Subcutaneous adipose tissue (tissue), 4 donors: ENCODE data around the gene TBC1D5. TPM values are rescaled to one million over a fixed set of nuclear protein-coding genes. Genes with fewer than 3 reads are reported as not detected.

Experiments used
- total RNA-seq, 4 donors: library from RNA; depleted of rRNA; stranded (reverse); fragments of >200 nt; gene quantifications; one replicate each; pipeline ENCODE4 v1.1.0, GENCODE V29; 2016
- TF ChIP-seq, protein P1 (sequence below): fragments of 450-650 bp; IDR thresholded peaks from one replicate; pipeline ENCODE4 v1.5.1; 2016; ENCODE audit warnings: low read depth, mild to moderate bottlenecking, control low read depth, antibody characterized with exemption, moderate library complexity

TBC1D5 gene
- total RNA-seq, 4 donors from 2014 or later: 76.3 to 91.1 (median 81.3) TPM

DNA sequence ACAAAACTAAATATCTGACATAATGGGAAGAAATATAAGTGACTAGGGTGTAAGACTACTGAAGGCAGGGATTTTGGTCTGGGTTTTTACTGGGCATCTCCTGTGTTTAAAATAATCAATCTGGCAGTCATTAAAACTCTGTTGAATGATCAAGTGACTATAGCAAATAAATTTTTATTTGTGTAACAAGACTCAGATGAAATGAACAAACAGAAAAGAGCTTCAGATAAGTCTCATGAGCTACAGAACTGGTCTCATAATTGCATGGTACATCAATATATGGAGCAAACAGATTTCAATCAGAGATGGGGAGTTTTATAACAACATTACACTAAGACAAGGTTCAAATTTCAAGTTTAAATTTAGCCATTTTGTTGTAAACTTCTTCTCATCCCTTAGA, 485.2 kb downstream of the TBC1D5 start:
- TF ChIP-seq, protein P1, sequence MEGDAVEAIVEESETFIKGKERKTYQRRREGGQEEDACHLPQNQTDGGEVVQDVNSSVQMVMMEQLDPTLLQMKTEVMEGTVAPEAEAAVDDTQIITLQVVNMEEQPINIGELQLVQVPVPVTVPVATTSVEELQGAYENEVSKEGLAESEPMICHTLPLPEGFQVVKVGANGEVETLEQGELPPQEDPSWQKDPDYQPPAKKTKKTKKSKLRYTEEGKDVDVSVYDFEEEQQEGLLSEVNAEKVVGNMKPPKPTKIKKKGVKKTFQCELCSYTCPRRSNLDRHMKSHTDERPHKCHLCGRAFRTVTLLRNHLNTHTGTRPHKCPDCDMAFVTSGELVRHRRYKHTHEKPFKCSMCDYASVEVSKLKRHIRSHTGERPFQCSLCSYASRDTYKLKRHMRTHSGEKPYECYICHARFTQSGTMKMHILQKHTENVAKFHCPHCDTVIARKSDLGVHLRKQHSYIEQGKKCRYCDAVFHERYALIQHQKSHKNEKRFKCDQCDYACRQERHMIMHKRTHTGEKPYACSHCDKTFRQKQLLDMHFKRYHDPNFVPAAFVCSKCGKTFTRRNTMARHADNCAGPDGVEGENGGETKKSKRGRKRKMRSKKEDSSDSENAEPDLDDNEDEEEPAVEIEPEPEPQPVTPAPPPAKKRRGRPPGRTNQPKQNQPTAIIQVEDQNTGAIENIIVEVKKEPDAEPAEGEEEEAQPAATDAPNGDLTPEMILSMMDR: no peak

DNA sequence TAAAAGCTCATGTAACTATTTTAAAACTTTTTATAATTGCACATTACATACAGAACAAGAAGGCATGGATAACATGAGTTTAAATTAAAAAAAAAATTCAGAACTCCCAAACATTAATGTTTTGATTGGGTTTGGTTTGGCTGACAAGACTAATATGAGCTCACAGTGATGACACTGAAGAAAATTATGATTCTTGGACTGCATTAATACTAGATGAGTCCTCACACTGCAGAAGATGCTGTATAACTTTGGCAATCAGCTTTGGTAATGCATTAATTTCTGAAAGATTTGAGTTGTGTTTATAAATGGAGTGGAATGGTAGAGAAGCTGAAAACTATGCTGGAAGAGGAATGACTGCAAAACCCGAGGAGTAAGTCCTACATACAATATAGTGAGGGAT, 498.8 kb downstream of the TBC1D5 start:
- TF ChIP-seq, protein P1: no peak

DNA sequence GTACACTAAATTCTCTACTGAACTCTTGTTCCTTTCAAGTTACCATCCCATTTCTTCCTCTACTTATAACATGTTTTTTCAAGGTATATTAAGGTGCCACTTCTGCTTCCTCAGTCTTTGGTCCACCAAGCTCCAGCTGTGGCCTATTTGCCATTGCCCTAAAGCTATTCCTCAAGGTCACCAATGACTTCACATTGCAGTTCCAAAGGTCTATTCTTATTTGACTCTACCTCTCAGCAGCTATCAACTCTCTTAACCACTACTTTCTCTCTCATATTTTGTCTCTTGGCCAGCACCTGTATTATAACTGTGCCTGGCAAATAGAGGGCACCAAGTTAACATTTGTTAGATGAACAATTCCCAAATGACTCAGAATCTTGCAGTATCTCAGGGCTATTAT, 503.0 kb downstream of the TBC1D5 start:
- TF ChIP-seq, protein P1: no peak

DNA sequence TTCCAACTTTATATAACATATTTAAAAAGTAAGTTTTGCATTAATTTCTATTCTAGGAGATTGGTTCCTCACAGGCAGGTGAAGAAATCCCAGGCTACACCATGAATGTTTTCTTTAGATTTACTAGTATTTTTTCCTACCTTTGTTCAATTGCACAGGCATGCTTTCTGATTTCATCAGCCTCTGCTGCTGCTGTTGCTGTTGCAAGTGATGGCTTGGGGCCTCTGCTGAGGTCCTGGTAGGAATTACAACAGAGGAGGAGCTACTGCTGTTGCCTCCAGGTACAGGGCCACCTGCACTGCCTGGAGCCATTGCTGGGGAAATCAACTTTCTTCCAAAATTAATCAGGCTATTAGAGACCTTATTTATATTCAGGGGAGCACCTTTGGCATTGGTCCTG, 504.4 kb downstream of the TBC1D5 start:
- TF ChIP-seq, protein P1: no peak

DNA sequence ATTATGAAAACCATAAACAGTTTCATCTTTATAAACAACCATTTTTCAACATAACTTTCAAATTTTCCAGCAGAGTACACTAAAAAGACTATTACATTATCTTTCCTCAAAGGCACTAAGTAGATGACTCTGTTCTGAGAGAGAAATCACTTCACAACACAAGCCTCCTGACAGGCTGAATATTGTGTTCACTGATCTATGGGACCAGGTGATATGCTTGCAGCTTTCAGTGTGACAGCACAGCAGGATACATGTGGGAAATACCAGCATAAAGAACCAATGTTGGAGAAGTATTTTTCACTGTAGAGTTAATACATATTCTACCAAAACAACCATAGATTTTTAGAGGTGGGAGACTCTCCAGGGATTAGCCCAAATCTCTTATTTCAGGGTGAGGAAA, 507.1 kb downstream of the TBC1D5 start:
- TF ChIP-seq, protein P1: no peak

DNA sequence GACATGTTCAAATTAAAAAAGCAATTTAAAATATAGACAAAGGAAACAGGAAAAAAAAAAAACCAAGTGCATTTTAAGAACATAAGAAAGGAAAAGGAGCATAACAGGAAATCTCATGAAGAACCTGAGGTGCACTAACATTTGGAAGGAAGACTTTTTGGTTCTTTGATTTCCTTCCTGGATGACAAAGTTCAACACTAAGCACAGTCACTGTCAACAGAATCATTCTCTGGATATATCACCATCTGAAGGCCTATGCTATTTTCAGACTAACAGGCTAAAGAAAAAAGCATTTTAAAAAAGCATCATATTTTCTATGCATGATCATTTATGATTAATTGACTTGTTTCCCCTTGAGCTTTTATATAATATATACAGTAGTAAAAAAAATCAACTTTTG, 508.0 kb downstream of the TBC1D5 start:
- TF ChIP-seq, protein P1: no peak

DNA sequence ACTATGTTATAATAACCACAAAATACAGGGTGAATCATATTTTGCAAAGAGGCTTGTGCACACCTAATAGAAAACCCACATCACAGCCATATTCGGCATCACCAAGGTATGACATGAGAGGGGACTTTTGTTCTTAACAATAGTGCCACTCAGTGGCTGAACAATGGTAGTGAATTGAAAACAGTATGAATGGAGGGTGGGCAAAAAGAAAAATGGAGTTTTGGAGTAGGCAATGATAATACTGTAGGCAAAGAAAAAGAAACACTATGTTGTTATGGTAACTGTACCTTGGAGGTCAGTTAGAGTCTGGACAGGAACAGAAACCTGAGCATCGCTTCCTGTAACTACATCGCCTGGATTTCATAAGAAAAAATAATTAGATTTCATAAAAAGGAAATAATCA, 509.0 kb downstream of the TBC1D5 start:
- TF ChIP-seq, protein P1: no peak
